Gastroesophageal sphincter (tissue), 4 donors: ENCODE measurements around the gene CST9L. TPM values are rescaled to one million over a fixed set of nuclear protein-coding genes. Genes with fewer than 3 reads are reported as not detected.

Source experiments
- ATAC-seq: fragments of 150-250 bp; one replicate; pipeline ENCODE4 v1.9.1; 2016; ENCODE audit warnings: mild to moderate bottlenecking, moderate library complexity
- H3K27ac ChIP-seq, 4 donors: fragments of 200-600 bp; sonication (generic) in 3 of 4; 1 replicate in 3 of 4; 2 replicates in 1 of 4; pipeline ENCODE4 v1.5.1; 2016 to 2019
- H3K27me3 ChIP-seq: fragments of 200-600 bp; sonication (generic); one replicate; pipeline ENCODE4 v1.5.1; 2019
- H3K36me3 ChIP-seq, 2 donors: fragments of 200-600 bp; sonication (generic); one replicate each; pipeline ENCODE4 v1.5.1; 2019; ENCODE audit warnings: control low read depth in 1 of 2
- H3K4me1 ChIP-seq, 3 donors: fragments of 200-600 bp; sonication (generic); 1 replicate in 2 of 3; 2 replicates in 1 of 3; pipeline ENCODE4 v1.5.1; 2016 to 2019; ENCODE audit warnings: control low read depth in 2 of 3
- H3K4me3 ChIP-seq, 2 donors: fragments of 200-600 bp; sonication (generic); one replicate each; pipeline ENCODE4 v1.5.1; 2019; ENCODE audit warnings: mild to moderate bottlenecking in 1 of 2, moderate library complexity in 1 of 2
- H3K9me3 ChIP-seq, 3 donors: fragments of 200-600 bp; sonication (generic); one replicate each; pipeline ENCODE4 v1.5.1; 2017 to 2019; ENCODE audit warnings: control low read depth in 2 of 3
- CTCF ChIP-seq, 4 experiments: fragments of 200-600 bp in 2 of 4; fragments of 450-650 bp in 2 of 4; sonication (generic) in 1 of 4; IDR thresholded peaks; one replicate each; pipeline ENCODE4 v1.5.1; 2017 to 2019; ENCODE audit warnings: antibody characterized with exemption in 4 of 4, mild to moderate bottlenecking in 2 of 4, moderate library complexity in 2 of 4
- EP300 ChIP-seq: sonication (generic); formaldehyde crosslinking; IDR thresholded peaks from one replicate; pipeline ENCODE4 v1.6.1; 2017; ENCODE audit warnings: antibody characterized with exemption, mild to moderate bottlenecking
- POLR2A ChIP-seq, 2 donors: fragments of 450-650 bp; IDR thresholded peaks; one replicate each; pipeline ENCODE4 v1.6.1; 2017; ENCODE audit warnings: antibody characterized with exemption in 2 of 2, mild to moderate bottlenecking in 2 of 2, moderate library complexity in 1 of 2
- POLR2AphosphoS5 ChIP-seq: sonication (generic); formaldehyde crosslinking; IDR thresholded peaks from one replicate; pipeline ENCODE4 v1.6.1; 2017; ENCODE audit warnings: antibody characterized with exemption
- WGBS, 2 donors: methylation state at CpG; one replicate each; pipeline ENCODE4 v1.1.5; 2018; ENCODE audit warnings: low coverage in 1 of 2; 5-methylcytosine and 5-hydroxymethylcytosine counted together
- total RNA-seq, 4 donors: library from RNA; depleted of rRNA; stranded (reverse); fragments of >200 nt; gene quantifications; one replicate each; pipeline ENCODE4 v1.1.0, GENCODE V29; 2016

Gene CST9L
- total RNA-seq, 4 donors from 2014 or later, result not detected

DNA sequence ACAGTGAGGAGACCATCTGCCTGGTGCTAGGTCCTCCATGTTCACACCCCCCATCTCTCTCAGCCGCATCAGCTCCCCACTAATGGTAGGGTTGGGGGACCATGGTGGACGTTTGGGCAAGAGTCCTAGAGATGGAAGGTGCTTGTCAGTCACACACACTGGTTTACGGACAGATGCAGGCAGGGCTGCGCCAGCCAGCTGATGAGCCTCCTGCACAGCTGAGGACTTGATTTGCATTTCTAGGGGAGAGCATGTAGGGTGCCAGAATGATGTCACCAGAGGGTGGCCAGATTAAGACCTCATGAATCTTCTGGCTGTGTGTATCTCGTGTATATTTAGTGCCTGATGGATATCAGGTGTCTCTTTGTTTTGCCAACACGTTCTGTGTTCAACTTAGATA, 48.7 kb downstream of the CST9L start:
- no peaks in the 10 kb centered on the region for H3K9me3 ChIP-seq
- no peaks in the 10 kb centered on the region for H3K4me1 ChIP-seq
- TF ChIP-seq POLR2A (IDR thresholded peaks at IDR 0.05), result no peak
- no peak for TF ChIP-seq POLR2AphosphoS5
- TF ChIP-seq CTCF (IDR thresholded peaks at IDR 0.05), result no peak
- TF ChIP-seq EP300, result no peak
- no peaks in the 10 kb centered on the region for H3K27me3 ChIP-seq
- H3K4me3 ChIP-seq, result no peak overlapping the region
- 50 to 69% methylated on average over 4 of the region's 6 CpGs for WGBS, 2 donors
- no peaks in the 10 kb centered on the region for H3K36me3 ChIP-seq
- no peak overlapping the region for H3K27ac ChIP-seq
- no peak for ATAC-seq

- Histone ChIP-seq H3K4me3 (no peak overlapping the region), H3K36me3 (no peaks in the 10 kb centered on the region), H3K9me3 (no peaks in the 10 kb centered on the region), H3K27me3 (no peaks in the 10 kb centered on the region), H3K4me1 (no peaks in the 10 kb centered on the region), H3K27ac (no peak overlapping the region)
- no peak for TF ChIP-seq POLR2AphosphoS5
- TF ChIP-seq EP300, result no peak
- no peak for TF ChIP-seq POLR2A (IDR thresholded peaks at IDR 0.05)
- no peak for TF ChIP-seq CTCF (IDR thresholded peaks at IDR 0.05)
- no peak for ATAC-seq
- 60 to 67% methylated on average over 3 of the region's 4 CpGs for WGBS, 2 donors
Observed at GRCh38 chr20:23517719-23518118, 50.6 kb downstream of the CST9L start.

DNA sequence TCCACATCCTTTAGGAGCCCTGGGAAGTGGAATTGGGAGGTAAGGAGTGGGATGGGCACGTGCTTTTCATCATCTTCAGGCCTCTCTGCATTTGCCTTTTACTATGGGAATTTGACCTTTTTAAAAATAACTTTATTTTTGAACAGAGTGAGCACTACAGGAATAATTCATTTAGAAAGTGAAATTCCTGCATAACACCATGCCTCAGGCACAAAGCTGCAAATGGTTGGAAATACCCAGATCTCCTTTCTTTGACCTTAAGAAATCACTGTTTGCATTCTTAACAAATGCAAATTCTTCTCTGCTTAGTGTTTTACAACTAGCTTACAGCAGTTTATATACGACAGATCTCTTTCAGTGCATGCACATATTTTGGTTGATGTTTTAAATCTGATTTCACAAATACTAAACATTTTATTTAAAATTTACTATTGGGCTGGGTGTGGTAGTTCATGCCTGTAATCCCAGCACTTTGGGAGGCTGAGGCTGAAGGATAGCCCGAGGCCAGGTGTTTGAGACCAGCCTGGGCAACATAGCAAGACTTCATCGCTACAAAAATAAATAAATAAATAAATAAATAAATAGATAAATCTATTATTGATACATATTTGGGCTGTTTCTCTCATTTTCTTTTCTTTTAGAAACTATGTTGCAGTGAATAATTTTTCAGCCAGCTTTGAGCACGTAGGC, 52.9 kb downstream of the CST9L start:
- 69 to 75% methylated on average over 5 of the region's 5 CpGs for WGBS, 2 donors

DNA sequence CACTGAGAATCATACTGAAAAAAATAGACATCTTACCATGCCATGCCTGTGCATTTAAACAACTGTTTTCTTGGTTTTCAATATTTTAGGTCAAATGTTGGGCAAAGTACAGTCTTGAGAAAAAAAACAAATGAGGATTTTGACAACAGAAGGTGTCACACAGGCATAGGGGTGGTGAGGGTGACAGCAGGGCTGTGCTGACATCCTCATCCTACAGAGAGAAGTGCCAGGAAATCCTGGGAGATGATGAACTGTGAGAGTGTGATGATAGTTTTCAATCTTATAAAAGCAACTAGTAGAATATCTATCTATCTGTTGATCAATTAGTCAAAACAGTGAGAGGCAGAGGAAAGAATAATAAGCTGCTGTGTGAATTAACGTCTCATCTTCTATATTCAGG, 53.4 kb downstream of the CST9L start:
- TF ChIP-seq POLR2A (IDR thresholded peaks at IDR 0.05), result no peak
- no peak for TF ChIP-seq EP300
- TF ChIP-seq POLR2AphosphoS5, result no peak
- no peak for TF ChIP-seq CTCF (IDR thresholded peaks at IDR 0.05)
- Histone ChIP-seq H3K27me3 (no peaks in the 10 kb centered on the region), H3K4me1 (no peaks in the 10 kb centered on the region), H3K4me3 (no peak overlapping the region), H3K9me3 (no peaks in the 10 kb centered on the region), H3K27ac (no peak overlapping the region), H3K36me3 (no peaks in the 10 kb centered on the region)
- 25 to 32% methylated on average over 1 of the region's 1 CpG for WGBS, 2 donors
- ATAC-seq, result no peak

More for the DNA sequence above, 52.9 kb downstream of the CST9L start:
- H3K9me3 ChIP-seq, result no peaks in the 10 kb centered on the region
- H3K4me1 ChIP-seq, result no peaks in the 10 kb centered on the region
- H3K4me3 ChIP-seq, result no peak overlapping the region
- no peaks in the 10 kb centered on the region for H3K36me3 ChIP-seq
- no peak for ATAC-seq
- no peak overlapping the region for H3K27ac ChIP-seq
- H3K27me3 ChIP-seq, result no peaks in the 10 kb centered on the region
- no peak for TF ChIP-seq POLR2AphosphoS5
- no peak for TF ChIP-seq CTCF (IDR thresholded peaks at IDR 0.05)
- TF ChIP-seq EP300, result no peak
- TF ChIP-seq POLR2A (IDR thresholded peaks at IDR 0.05), result no peak

Other genes with a start within 250 kb of the CST9L start
- 10 to 100 TPM; 21.3 to 42.0 (median 26.5) TPM for gene NXT1, start 217.7 kb downstream of the CST9L start, total RNA-seq
- 10 to 100 TPM; 13.5 to 18.8 (median 17.4) TPM for gene GZF1, start 206.3 kb downstream of the CST9L start, total RNA-seq
- 10 to 100 TPM; 14.0 to 20.1 (median 18.1) TPM for gene NAPB, start 147.0 kb downstream of the CST9L start, total RNA-seq
- not detected for gene CSTL1, start 128.8 kb downstream of the CST9L start, total RNA-seq
- not detected for gene CST11, start 115.6 kb downstream of the CST9L start, total RNA-seq
- gene CST8, start 77.4 kb downstream of the CST9L start, total RNA-seq, result not detected
- gene CST9, start 37.4 kb upstream of the CST9L start, total RNA-seq, result not detected
- 1,000 to 10,000 TPM in 3 of 4 donors, 100 to 1,000 TPM in 1; 951 to 1,877 (median 1,344) TPM for gene CST3, start 69.5 kb upstream of the CST9L start, total RNA-seq
- not detected for gene CST4, start 120.6 kb upstream of the CST9L start, total RNA-seq
- not detected for gene CST1, start 182.5 kb upstream of the CST9L start, total RNA-seq